ENCODE results near the gene ECT2L.

Gene ECT2L

GRCh38 chr6:138873191-138873590 is 77.3 kb downstream of the ECT2L start:
- Histone ChIP-seq H3K27me3 (ENCODE audit: low read length) (no peaks in the 10 kb centered on the region), H3F3A (ENCODE audit: insufficient read depth) (no peaks in the 10 kb centered on the region), H3K79me2 (ENCODE audit: insufficient read depth, low read length) (no peaks in the 10 kb centered on the region), H3K27ac (ENCODE audit: low read depth, low read length) (no peak overlapping the region), H3K4me2 (ENCODE audit: low read depth, low read length, poor library complexity, severe bottlenecking) (no peak overlapping the region), H2AFZ (ENCODE audit: low read depth, low read length, severe bottlenecking) (no peak overlapping the region), H3K9me3 (ENCODE audit: insufficient read depth, low read length) (no peaks in the 10 kb centered on the region), H3K4me3 (ENCODE audit: insufficient read depth, low read length, poor library complexity, severe bottlenecking) (no peak overlapping the region), H3K9me2 (replicated peaks; ENCODE audit: insufficient read depth, low read length) (no peaks in the 10 kb centered on the region), H4K20me1 (ENCODE audit: low read depth, low read length) (no peaks in the 10 kb centered on the region), H3K36me3 (ENCODE audit: low read length) (no peaks in the 10 kb centered on the region), H3K9ac (ENCODE audit: low read length) (no peak overlapping the region)
- TF ChIP-seq EZH2phosphoT487 (conservative IDR thresholded peaks at IDR 0.05; ENCODE audit: low read length) (no peak), CTCF (IDR thresholded peaks at IDR 0.05; ENCODE audit: insufficient read depth, low read length, poor library complexity, severe bottlenecking) (no peak)

GRCh38 chr6:138882369-138883017 is 86.6 kb downstream of the ECT2L start:
- TF ChIP-seq EZH2phosphoT487 (conservative IDR thresholded peaks at IDR 0.05; ENCODE audit: low read length) (no peak), CTCF (IDR thresholded peaks at IDR 0.05; ENCODE audit: insufficient read depth, low read length, poor library complexity, severe bottlenecking) (no peak)
- no peaks in the 10 kb centered on the region for H3K27me3 ChIP-seq (ENCODE audit: low read length)
- H2AFZ ChIP-seq (ENCODE audit: low read depth, low read length, severe bottlenecking) = no peak overlapping the region
- H3K79me2 ChIP-seq (ENCODE audit: insufficient read depth, low read length) = no peaks in the 10 kb centered on the region
- H3K27ac ChIP-seq (ENCODE audit: low read depth, low read length) = no peak overlapping the region
- H4K20me1 ChIP-seq (ENCODE audit: low read depth, low read length) = no peaks in the 10 kb centered on the region
- H3K9me2 ChIP-seq (replicated peaks; ENCODE audit: insufficient read depth, low read length) = no peaks in the 10 kb centered on the region
- no peak overlapping the region for H3K9ac ChIP-seq (ENCODE audit: low read length)
- no peak overlapping the region for H3K4me3 ChIP-seq (ENCODE audit: insufficient read depth, low read length, poor library complexity, severe bottlenecking)
- no peaks in the 10 kb centered on the region for H3K36me3 ChIP-seq (ENCODE audit: low read length)
- no peak overlapping the region for H3K4me2 ChIP-seq (ENCODE audit: low read depth, low read length, poor library complexity, severe bottlenecking)
- H3F3A ChIP-seq (ENCODE audit: insufficient read depth) = no peaks in the 10 kb centered on the region
- no peaks in the 10 kb centered on the region for H3K9me3 ChIP-seq (ENCODE audit: insufficient read depth, low read length)

- H3K27me3 ChIP-seq (ENCODE audit: low read length) = no peaks in the 10 kb centered on the region
- TF ChIP-seq CTCF (IDR thresholded peaks at IDR 0.05; ENCODE audit: insufficient read depth, low read length, poor library complexity, severe bottlenecking) (no peak), EZH2phosphoT487 (conservative IDR thresholded peaks at IDR 0.05; ENCODE audit: low read length) (no peak)
- H4K20me1 ChIP-seq (ENCODE audit: low read depth, low read length) = no peaks in the 10 kb centered on the region
- no peaks in the 10 kb centered on the region for H3K9me2 ChIP-seq (replicated peaks; ENCODE audit: insufficient read depth, low read length)
- H3K9ac ChIP-seq (ENCODE audit: low read length) = no peak overlapping the region
- no peaks in the 10 kb centered on the region for H3K9me3 ChIP-seq (ENCODE audit: insufficient read depth, low read length)
- no peaks in the 10 kb centered on the region for H3K36me3 ChIP-seq (ENCODE audit: low read length)
- H2AFZ ChIP-seq (ENCODE audit: low read depth, low read length, severe bottlenecking) = no peak overlapping the region
- no peaks in the 10 kb centered on the region for H3F3A ChIP-seq (ENCODE audit: insufficient read depth)
- H3K4me2 ChIP-seq (ENCODE audit: low read depth, low read length, poor library complexity, severe bottlenecking) = no peak overlapping the region
- H3K4me3 ChIP-seq (ENCODE audit: insufficient read depth, low read length, poor library complexity, severe bottlenecking) = no peak overlapping the region
- no peak overlapping the region for H3K27ac ChIP-seq (ENCODE audit: low read depth, low read length)
- H3K79me2 ChIP-seq (ENCODE audit: insufficient read depth, low read length) = no peaks in the 10 kb centered on the region
Observed at GRCh38 chr6:138885156-138885819, 89.4 kb downstream of the ECT2L start.
